Neuron (in vitro differentiated cells): ENCODE results near the gene OR6C2.
"Not testable (repeated sequence)": the region's sequence is repeated elsewhere in the genome, so short reads cannot be mapped to it uniquely, and the experiment has no call there.

Source experiments
- H2AFZ ChIP-seq: one replicate; pipeline ENCODE4 v1.6.1; 2013; ENCODE audit warnings: low read depth, mild to moderate bottlenecking, inconsistent platforms, low read length, moderate library complexity
- H3K27me3 ChIP-seq: one replicate; pipeline ENCODE4 v1.6.1; 2013; ENCODE audit warnings: low read length; ENCODE audit not compliant: insufficient read depth
- H3K36me3 ChIP-seq: one replicate; pipeline ENCODE4 v1.6.1; 2013; ENCODE audit warnings: low read length; ENCODE audit not compliant: insufficient read depth
- H3K4me1 ChIP-seq: one replicate; pipeline ENCODE4 v1.6.1; 2013; ENCODE audit warnings: low read length; ENCODE audit not compliant: insufficient read depth
- H3K4me3 ChIP-seq: 2 replicates; pipeline ENCODE4 v1.5.1; 2013; ENCODE audit warnings: mild to moderate bottlenecking, low read length, moderate library complexity
- H3K9me3 ChIP-seq: one replicate; pipeline ENCODE4 v1.6.1; 2013; ENCODE audit warnings: low read length

Gene OR6C2

GRCh38 chr12:55443776-55444175, at the start of gene OR6C2:
OR6C2 (plus strand) TSS chr12:55444076; CDS start chr12:55452214, 8,138 bp downstream.
- Histone ChIP-seq H3K9me3 (no peaks in the 10 kb centered on the region), H3K4me3 (no peak within 1 kb of the TSS), H3K4me1 (no peaks in the 10 kb centered on the region), H3K36me3 (no peaks in the 10 kb centered on the region), H2AFZ (no peak within 1 kb of the TSS), H3K27me3 (no peaks in the 10 kb centered on the region)

- H3K9me3 ChIP-seq: no peaks in the 10 kb centered on the region
- no peaks in the 10 kb centered on the region for H3K27me3 ChIP-seq
- H3K36me3 ChIP-seq: no peaks in the 10 kb centered on the region
- no peak overlapping the region for H3K4me3 ChIP-seq
- H3K4me1 ChIP-seq: no peaks in the 10 kb centered on the region
- H2AFZ ChIP-seq: no peak overlapping the region
Observed at GRCh38 chr12:55396326-55396725, 47.5 kb upstream of the OR6C2 start.

DNA sequence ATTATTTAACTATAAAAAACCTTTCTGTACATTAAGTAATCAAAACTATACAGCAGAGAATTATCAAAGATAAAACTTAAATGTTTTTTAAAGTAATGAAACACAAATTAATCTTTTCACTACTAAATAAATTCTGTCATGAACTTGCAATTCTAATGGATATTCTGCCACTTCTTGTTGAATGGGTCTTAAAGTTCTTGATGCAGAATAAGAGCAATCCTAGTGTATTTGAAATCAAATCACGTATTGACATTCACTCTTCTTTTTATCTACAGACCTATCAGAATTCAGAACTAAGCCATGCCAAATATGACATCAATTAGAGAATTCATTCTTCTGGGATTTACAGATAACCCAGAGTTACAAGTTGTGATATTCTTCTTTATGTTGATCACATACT, 43.6 kb upstream of the OR6C2 start, which contains the start of gene OR6C65:
OR6C65 (plus strand) TSS at position 301 of the 400 bp plus-strand sequence; CDS start at position 301, 0 bp downstream.
- no peak within 1 kb of the TSS for H3K4me3 ChIP-seq
- no peak within 1 kb of the TSS for H2AFZ ChIP-seq
- H3K36me3 ChIP-seq: no peaks in the 10 kb centered on the region
- H3K27me3 ChIP-seq: no peaks in the 10 kb centered on the region
- no peaks in the 10 kb centered on the region for H3K4me1 ChIP-seq
- H3K9me3 ChIP-seq: no peaks in the 10 kb centered on the region

DNA sequence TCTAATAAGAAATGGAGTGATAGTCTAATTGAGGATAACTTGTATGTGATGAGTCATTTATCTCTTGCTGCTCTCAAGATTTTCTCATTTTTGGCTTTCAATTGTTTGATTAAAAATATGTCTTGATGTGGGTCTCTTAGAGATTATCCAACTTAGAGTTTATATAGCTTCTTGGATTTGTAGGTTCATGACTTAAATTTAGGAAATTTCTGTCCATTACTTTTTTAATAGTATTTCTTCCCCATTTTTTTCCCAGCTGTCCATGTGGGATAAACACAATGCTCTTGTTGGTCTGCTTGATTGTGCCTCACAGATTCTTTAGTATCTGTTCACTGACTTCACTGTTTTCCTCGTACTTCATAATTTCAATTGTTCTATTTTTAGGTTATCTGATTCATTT, 36.0 kb upstream of the OR6C2 start:
- no peak overlapping the region for H2AFZ ChIP-seq
- H3K36me3 ChIP-seq: no peaks in the 10 kb centered on the region
- no peaks in the 10 kb centered on the region for H3K4me1 ChIP-seq
- H3K9me3 ChIP-seq: no peaks in the 10 kb centered on the region
- H3K4me3 ChIP-seq: no peak overlapping the region
- H3K27me3 ChIP-seq: no peaks in the 10 kb centered on the region

DNA sequence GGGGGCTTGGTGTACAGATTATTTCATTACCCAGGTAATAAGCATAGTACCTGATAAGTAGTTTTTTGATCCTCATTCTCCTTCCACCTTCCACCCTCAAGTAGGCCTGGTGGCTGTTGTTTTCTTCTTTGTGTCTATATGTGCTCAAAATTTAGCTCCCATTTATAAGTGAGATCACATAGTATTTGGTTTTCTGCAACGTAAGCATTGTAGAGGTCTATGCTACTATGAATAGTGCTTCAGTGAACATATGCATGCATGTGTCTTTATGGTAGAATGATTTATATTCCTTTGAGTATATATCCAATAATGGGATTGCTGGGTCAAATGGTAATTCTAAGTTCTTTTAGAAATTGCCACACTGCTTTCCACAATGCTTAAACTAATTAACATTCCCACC, 34.7 kb upstream of the OR6C2 start:
- H3K4me1 ChIP-seq, H3K9me3 ChIP-seq, H3K4me3 ChIP-seq, H2AFZ ChIP-seq, H3K27me3 ChIP-seq, H3K36me3 ChIP-seq: not testable (repeated sequence)

GRCh38 chr12:55412138-55412537, 31.7 kb upstream of the OR6C2 start:
- H3K4me1 ChIP-seq, H3K9me3 ChIP-seq, H3K27me3 ChIP-seq: not testable (repeated sequence)

DNA sequence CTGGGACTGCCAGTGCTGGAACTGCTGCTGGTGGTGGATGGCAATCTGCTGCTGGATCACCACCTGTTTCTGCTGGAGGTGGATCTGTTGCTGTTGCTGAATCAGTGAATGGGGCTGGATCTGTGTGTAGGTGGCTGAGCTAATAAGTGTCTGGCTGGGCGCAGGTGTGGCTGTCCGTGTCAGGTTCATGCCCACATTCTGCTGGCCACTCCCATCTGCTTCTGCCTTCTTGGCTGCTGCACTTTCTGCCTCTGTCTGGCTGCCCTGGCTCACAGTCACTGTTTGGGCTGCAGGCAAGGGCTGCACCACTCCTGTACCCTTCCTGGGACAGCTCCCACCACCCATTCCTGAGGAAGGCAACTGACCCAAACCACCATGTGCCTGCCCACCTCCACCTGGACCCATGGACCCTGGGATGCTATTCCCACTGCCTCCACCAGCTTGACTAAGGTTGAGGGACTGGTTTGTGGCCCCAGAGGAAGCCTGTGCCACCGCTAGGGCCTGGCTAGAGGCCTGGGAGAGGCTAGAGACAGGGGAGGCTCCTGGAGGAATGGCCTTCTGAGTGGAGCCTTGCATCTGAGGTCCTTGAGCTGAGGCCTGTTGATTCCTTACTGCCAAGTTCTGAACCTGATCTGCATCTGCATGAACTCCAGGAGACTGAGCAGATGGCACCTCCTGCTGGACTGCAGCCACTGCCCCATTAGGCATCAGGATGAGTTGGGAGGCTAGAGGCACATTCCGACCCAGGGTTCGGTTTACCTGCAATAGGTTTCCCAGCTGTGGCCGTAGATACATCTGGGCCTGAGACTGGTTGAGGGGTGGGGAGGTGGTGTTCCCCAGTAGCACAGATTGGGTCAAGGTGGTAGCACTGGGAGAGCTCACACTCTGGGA, 30.1 kb upstream of the OR6C2 start:
- not testable (repeated sequence) for H3K27me3 ChIP-seq, H3K36me3 ChIP-seq, H2AFZ ChIP-seq, H3K4me3 ChIP-seq, H3K4me1 ChIP-seq, H3K9me3 ChIP-seq

More at GRCh38 chr12:55412138-55412537, 31.7 kb upstream of the OR6C2 start:
- H3K4me3 ChIP-seq, H3K36me3 ChIP-seq, H2AFZ ChIP-seq: not testable (repeated sequence)

DNA sequence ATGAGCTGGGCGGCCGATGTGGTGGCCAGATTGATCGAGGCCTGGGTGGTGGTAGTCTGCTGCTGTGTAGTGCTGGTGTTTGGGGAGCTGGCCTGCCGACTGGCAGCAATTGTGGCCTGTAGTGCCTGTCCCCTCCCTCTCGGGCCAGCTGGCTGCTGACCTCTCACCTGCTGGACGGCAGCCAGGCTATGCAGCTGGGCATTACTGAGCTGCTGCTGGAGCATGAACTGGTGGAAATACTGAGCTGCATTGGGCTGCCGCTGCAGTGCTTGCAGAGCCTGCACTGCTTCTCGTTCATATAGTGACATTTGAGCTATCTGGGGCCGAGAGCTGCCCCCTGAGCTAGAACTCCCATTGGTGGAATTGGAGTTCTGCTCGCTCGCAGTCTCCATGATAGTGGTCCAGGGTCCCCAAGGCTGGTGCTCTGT, 29.5 kb upstream of the OR6C2 start:
- not testable (repeated sequence) for H3K36me3 ChIP-seq, H3K4me3 ChIP-seq, H3K9me3 ChIP-seq, H3K27me3 ChIP-seq, H3K4me1 ChIP-seq, H2AFZ ChIP-seq

DNA sequence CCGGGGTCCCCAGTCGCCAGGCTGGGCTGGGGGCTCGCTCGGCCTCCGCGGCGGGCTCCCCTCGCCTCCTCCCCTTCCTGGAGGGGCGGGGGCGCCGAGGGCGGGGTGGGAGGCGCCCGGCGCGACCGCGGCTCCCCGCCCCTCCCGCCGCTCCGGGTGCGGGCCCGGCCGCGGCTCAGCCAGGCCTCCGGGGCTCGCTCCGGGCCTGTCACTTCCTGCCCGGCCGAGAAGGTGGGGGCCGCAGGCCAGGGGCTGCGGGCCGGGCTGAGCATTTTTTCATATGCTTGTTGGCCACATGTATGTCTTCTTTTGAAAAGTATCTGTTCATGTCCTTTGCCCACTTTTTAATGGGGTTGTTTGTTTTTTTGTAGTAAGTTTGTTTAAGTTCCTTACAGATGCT, 29.0 kb upstream of the OR6C2 start:
- not testable (repeated sequence) for H3K36me3 ChIP-seq, H3K4me1 ChIP-seq, H3K27me3 ChIP-seq, H3K4me3 ChIP-seq, H3K9me3 ChIP-seq, H2AFZ ChIP-seq

DNA sequence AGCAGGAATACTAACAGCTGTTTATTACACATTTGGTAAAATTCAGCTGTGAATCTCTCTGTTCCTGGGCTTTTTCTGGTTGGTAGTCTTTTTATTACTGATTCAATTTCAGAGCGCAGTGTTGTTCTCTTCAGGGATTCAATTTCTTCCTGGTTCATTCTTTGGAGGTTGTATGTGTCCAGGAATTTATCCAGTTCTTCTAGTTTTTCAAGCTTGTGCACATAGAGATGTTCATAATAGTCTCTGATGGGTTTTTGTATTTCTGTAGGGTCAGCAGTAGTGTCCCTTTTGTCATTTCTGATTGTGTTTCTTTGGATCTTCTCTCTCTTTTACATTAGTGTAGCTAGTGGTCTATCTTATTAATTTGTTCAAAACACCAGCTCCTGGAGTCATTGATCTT, 26.9 kb upstream of the OR6C2 start:
- H3K27me3 ChIP-seq: no peaks in the 10 kb centered on the region
- H3K9me3 ChIP-seq: no peaks in the 10 kb centered on the region
- no peak overlapping the region for H2AFZ ChIP-seq
- H3K4me1 ChIP-seq: peaks cover 2% of the 10 kb centered on the region
- no peaks in the 10 kb centered on the region for H3K36me3 ChIP-seq
- no peak overlapping the region for H3K4me3 ChIP-seq

DNA sequence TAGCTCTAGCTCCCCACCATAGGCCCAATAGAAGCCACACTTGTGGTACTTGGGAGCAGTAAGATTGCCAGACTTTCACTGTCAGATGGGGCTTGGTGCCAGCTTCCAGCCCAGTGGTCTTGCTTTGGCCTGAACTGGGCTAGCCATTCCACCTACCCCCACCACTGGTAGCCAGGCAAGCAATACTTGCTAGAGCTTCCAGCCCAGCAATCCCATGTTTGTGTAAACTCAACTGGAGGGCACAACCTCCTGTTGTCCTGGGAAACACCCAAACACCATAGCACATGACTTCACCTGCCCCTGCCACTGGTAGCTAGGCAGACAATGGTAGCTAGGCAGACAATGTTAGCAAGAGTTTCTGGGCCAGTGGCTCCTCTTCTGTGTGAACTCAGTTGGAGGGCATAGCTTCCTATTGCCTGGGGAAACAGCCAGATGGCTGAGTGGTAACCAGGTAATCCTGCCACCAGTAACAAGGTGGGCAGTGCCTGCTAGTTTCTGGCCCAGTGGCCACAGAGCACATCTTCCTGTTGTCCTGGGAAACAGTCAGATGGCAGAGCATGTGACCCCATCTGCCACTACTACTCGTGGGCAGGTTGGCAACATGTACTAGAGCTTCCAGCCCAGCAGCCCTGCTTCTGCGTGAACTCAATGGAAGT, 23.4 kb upstream of the OR6C2 start:
- no peaks in the 10 kb centered on the region for H3K36me3 ChIP-seq
- no peaks in the 10 kb centered on the region for H3K27me3 ChIP-seq
- no peak overlapping the region for H3K4me3 ChIP-seq
- no peaks in the 10 kb centered on the region for H3K9me3 ChIP-seq
- H2AFZ ChIP-seq: no peak overlapping the region
- H3K4me1 ChIP-seq: peaks cover 2% of the 10 kb centered on the region

DNA sequence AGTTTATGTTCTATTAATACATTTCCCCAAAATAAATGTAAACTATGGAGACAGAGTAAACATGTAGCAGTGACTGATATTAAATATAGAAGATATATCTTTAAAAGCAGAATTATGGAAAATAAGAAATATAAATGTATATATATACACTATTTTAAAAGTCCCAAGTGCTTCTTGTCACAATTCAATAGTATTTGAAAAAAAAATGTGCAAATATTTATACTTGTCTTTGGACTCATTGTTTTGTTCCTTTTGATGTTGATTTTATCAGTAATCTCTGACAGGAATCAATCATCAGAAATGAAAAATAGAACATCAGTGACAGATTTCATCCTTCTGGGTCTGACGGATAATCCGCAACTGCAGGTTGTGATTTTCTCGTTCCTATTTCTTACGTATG, 17.9 kb upstream of the OR6C2 start, which contains the start of gene OR6C76:
OR6C76 (plus strand) TSS at position 301 of the 400 bp plus-strand sequence; CDS start at position 301, 0 bp downstream.
- H3K9me3 ChIP-seq: no peaks in the 10 kb centered on the region
- no peaks in the 10 kb centered on the region for H3K36me3 ChIP-seq
- no peaks in the 10 kb centered on the region for H3K4me1 ChIP-seq
- H3K27me3 ChIP-seq: no peaks in the 10 kb centered on the region
- no peak within 1 kb of the TSS for H2AFZ ChIP-seq
- H3K4me3 ChIP-seq: no peak within 1 kb of the TSS

- Histone ChIP-seq H3K4me3 (no peak overlapping the region), H3K4me1 (no peaks in the 10 kb centered on the region), H2AFZ (no peak overlapping the region), H3K9me3 (no peaks in the 10 kb centered on the region), H3K36me3 (no peaks in the 10 kb centered on the region), H3K27me3 (no peaks in the 10 kb centered on the region)
Observed at GRCh38 chr12:55428331-55429243, 15.3 kb upstream of the OR6C2 start.
